GM18498 (cell line): ENCODE data around the gene SMIM41.

ENCODE experiments used
- ATAC-seq: cut with Tn5 transposase; IDR thresholded peaks from one replicate; pipeline ENCODE4 v1.9.1; 2021; ENCODE audit warnings: mild to moderate bottlenecking, moderate library complexity; ENCODE audit not compliant: unreplicated experiment

Gene SMIM41

GRCh38 chr12:52120951-52121823, 41.7 kb downstream of the SMIM41 start:
- no peak for ATAC-seq

GRCh38 chr12:52121824-52122539, 42.5 kb downstream of the SMIM41 start:
- ATAC-seq, result no peak

DNA sequence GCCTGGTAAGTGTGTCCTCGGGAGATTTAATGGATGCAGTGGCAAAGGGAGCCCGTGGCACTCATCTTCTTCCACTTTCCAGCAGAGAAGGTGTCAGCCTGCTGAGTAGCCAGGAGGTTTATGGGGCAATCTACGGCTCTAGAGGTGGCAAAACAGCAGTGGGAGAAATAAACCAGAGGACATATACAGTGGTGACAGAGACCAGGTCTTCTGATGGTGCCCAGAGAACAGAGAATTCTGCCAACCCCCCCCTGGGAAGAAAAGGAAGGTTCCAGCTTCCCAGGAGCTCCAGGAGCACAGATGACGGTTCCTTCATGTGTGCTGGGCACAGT, 43.0 kb downstream of the SMIM41 start:
- ATAC-seq, result no peak

DNA sequence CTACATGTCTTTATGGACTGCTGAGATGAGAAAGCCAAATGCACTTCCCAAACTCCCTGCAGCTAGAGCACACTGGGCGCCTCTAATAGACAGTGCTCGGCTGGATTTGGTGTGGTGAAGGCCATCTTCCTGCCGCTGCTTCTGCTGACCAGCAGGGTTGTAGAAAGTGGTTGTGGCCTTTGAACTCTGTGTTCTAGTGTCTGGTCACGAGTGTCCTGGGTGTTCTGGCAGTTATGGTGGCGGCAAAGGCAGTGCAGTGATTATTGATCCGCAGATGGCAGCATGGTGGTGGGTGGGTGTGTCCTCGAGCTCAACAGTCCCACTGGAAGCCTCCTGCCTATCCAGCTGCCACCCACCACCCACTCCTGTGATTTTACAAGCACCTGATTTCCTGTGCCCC, 43.4 kb downstream of the SMIM41 start:
- ATAC-seq, result no peak

- no peak for ATAC-seq
Observed at GRCh38 chr12:52123487-52124186, 44.1 kb downstream of the SMIM41 start.

DNA sequence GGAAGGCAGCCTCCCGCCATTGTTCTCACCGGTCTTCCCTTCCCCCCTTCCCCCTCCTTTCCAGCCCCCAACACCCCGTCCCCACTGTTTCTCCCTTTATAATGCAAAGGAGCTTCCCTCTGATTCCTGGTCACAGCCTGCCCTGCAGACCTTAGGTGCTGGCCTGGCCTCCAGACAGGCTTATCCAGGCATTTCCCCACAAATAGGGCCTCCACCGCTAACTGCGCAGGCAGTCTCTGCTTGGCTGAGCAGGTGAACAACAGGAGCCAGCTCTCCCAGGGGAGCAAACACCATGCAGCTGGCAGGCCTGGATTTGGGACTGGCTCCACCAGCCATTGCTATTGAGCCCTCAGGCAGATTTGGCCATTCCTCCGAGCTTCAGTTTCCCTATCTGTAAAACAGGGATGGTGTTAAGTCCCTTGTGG, 46.0 kb downstream of the SMIM41 start:
- no peak for ATAC-seq

DNA sequence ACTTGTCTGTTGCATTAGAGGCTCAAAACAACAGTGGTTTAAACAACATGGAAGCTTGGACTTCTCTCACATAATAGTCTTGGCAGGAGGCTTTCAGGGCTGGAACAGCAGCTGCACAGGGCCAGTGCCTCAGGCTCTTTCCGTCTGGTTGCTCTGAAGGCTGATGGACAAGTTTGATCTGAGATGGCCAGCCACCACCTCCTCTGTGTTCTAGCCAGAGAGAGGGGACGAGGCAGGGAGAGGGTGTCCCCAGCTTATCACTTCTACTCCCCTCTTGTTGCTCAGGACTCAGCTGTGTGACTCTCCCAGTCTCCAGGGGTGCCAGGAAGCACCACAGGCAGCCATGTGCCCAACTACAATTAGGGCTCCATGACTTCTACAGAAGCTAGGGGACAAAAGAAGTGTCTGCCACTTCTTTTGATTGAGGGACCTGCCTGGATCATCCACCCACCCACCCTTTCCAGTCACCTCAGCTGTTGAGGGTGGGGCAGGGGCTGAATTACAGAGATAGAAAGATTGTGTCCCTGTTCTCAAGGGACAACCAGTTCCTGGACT, 46.6 kb downstream of the SMIM41 start:
- ATAC-seq, result no peak

GRCh38 chr12:52126605-52127578, 47.4 kb downstream of the SMIM41 start:
- no peak for ATAC-seq

GRCh38 chr12:52127683-52128450, 48.4 kb downstream of the SMIM41 start:
- no peak for ATAC-seq

DNA sequence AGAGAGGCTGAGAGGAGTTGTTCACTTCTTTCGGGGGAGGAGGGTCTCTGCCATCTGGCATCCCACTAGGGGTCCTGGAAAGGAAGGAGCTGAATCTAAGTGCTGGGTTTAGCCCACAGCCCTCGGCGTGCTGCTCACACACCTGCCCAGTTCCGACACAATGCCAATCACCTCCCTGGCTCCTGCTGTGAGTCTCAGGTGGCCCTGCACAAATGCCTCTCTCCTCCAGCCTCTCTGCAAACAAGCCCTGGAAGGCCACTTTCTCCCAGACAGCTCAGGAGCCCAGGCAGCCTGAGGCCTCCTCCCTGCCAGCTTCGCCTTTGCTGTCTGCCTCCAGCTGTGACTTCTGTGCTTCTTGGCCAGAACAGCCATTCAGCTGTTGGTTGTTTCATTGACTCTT, 51.2 kb downstream of the SMIM41 start:
- ATAC-seq, result no peak

DNA sequence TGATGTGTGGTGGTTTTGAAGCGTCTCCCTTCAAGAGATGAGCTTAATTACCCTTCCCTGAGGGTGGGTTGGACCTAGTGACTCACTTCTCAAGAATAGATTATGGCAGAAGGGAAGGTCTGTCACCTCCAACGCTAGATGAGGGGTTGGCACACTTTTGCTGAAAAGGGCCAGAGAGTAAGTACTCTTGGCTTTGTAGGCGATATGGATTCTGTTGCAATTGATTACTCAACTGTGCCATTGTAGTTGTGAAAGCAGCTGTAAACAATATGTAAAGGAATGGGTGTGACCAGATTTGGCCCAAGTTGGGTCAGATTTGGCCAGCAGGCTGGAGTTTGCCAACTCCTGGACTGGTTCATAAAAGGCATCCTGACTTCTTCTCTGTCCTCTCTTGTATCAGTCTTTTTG, 53.3 kb downstream of the SMIM41 start:
- ATAC-seq, result no peak

- ATAC-seq, result no peak
Observed at GRCh38 chr12:52137746-52138145, 58.2 kb downstream of the SMIM41 start.

GRCh38 chr12:52139147-52139546, 59.6 kb downstream of the SMIM41 start:
- no peak for ATAC-seq

DNA sequence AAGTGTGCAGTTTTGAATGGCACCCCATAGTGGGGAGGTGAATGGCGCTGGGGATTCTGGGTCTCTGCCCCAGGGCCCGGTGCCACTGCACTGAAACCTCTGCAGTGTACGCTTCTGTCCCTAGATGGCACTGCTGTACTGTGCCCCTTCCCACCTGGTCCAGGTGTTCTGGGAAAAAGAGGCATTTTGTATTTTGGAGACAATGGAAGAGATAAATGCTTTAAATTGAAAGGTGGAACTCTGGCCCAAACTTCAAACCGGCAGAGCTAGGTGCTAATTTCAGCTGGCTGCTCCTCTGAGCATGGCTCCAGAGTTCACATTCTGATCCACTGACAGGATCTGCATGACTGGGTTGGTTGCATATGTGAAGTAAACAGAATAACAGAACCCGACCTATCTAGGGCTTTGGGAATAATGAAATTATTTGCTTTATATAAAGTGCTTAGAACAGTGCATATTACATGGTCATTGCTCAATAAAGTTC, 60.1 kb downstream of the SMIM41 start:
- no peak for ATAC-seq

DNA sequence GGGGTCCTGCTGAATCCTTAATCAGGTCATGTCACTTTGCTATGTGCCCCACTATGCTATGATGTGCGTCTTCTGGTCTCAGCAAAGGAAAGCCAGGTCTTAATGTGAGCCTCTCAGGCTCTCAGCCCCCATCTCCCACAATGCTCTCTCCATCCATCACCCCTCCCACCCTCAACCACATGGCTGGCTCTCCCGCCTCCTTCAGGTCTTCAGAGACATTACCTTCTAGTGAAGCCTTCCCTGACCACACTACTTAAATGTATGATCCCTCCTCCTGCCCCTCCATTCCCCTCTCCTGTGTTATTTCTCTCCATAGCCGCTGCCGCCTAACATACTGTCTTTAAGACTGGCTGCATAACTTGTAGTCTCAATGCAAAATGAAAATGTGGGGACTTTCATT, 61.8 kb downstream of the SMIM41 start:
- no peak for ATAC-seq

GRCh38 chr12:52141875-52142274, 62.4 kb downstream of the SMIM41 start:
- ATAC-seq, result no peak

GRCh38 chr12:52142431-52142830, 62.9 kb downstream of the SMIM41 start:
- ATAC-seq, result no peak

DNA sequence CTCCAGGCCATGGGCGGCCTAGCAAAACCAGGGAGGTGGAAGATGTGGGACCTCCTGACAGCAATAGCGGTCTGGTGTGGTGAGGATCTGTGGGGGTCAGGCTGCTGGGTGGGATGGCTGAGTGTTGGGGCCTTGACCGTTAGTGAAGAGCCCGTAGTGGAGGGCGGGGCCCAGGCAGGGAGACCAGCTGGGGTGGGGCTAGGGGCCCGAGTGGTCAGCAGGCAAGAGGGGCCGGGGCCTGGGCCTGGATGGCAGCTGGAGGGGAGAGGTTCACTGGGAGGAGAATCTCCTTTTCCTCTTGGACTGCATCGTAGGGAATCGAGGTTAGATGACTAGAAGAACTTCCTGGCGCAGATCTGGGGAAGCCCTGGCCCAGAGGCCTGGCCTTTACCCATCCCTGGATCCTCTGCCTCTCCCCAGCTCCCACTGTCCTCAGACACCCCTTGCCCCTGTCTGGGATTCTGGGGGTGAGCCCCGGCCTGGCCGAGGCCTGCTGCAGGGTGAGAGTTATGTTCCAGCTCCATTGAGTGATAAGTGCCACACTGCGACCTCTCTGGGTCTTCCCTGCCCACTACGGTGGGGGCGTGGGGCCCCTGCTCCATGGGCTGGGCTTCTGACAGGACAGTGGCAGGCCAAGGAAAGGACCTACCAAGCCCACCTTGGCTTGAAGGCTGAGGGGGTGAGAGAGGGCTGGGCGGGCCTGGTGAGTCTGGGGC, 65.2 kb downstream of the SMIM41 start:
- ATAC-seq, result no peak
